GM12878 (cell line): Measurements from ENCODE around the gene CYP3A4. TPM values are rescaled to one million over a fixed set of nuclear protein-coding genes. Genes with fewer than 3 reads are reported as not detected.

Experiments
- ATAC-seq: fragments of 200-7000 bp; cut with Tn5 transposase; 3 replicates; pipeline ENCODE4 v1.9.1; 2020; ENCODE audit warnings: mild to moderate bottlenecking, moderate library complexity
- BruUV-seq: library from RNA; stranded (reverse); fragments of 400-500 nt; replicated peaks from 2 replicates; lab custom pipeline; 2021; lab: Mats Ljungman, UMichigan
- CTCF ChIA-PET: fragments of 300-600 bp; sonication (Branson Sonifier 250); formaldehyde crosslinking; extraction: SDS; loops from one replicate; lab custom pipeline; 2021; ENCODE audit warnings: inconsistent platforms; lab: Yijun Ruan, JAX
- POLR2A ChIA-PET: fragments of 350-600 bp; formaldehyde crosslinking; extraction: SDS; loops from one replicate; lab custom pipeline; 2021; ENCODE audit warnings: inconsistent platforms; lab: Charles Lee
- RAD21 ChIA-PET: fragments of 300-600 bp; sonication (Branson Sonifier 250); formaldehyde crosslinking; loops from one replicate; lab custom pipeline; 2023; ENCODE audit warnings: antibody characterized with exemption; ENCODE audit not compliant: unreplicated experiment; lab: Charles Lee
- SMC1A ChIA-PET: fragments of 300-600 bp; sonication (Branson Sonifier 250); formaldehyde crosslinking; loops from one replicate; lab custom pipeline; 2023; ENCODE audit not compliant: unreplicated experiment, uncharacterized antibody; lab: Charles Lee
- DNase-seq: peaks from one replicate; pipeline ENCODE4 v3.0.0-alpha.2; 2011; ENCODE audit warnings: low read depth, low spot score
- FAIRE-seq: peaks from 3 replicates; lab custom pipeline; 2011; peaks lifted over from hg19 to GRCh38; lab: Jason Lieb, UNC
- H2AFZ ChIP-seq: 2 replicates; pipeline ENCODE4 v1.6.0; 2011; ENCODE audit warnings: low read depth, low read length, control low read depth; ENCODE audit not compliant: control insufficient read depth
- H3K27ac ChIP-seq: 2 replicates; pipeline ENCODE4 v1.5.1; 2011; ENCODE audit warnings: control low read depth; ENCODE audit not compliant: control insufficient read depth, insufficient read depth
- H3K27me3 ChIP-seq, 2 experiments: replicated peaks in 1 of 2; 2 replicates each; pipeline versions ENCODE4 v1.6.0 to v1.6.1; 2011; ENCODE audit warnings: low read length in 1 of 2; ENCODE audit not compliant: control insufficient read depth in 2 of 2, insufficient read depth in 2 of 2
- H3K36me3 ChIP-seq, 2 experiments: 2 replicates each; pipeline ENCODE4 v1.5.1; 2011; ENCODE audit warnings: low read length in 1 of 2; ENCODE audit not compliant: control insufficient read depth in 2 of 2, insufficient read depth in 2 of 2
- H3K4me1 ChIP-seq: 2 replicates; pipeline ENCODE4 v1.6.1; 2011; ENCODE audit warnings: mild to moderate bottlenecking, low read length, moderate library complexity, mixed read lengths; ENCODE audit not compliant: control insufficient read depth, insufficient read depth
- H3K4me2 ChIP-seq: 2 replicates; pipeline ENCODE4 v1.6.0; 2011; ENCODE audit warnings: control low read depth; ENCODE audit not compliant: control insufficient read depth, insufficient read depth
- H3K4me3 ChIP-seq: fragments of 200-600 bp; sonication (generic); 2 replicates; pipeline ENCODE4 v1.5.1; 2016
- H3K79me2 ChIP-seq: 2 replicates; pipeline ENCODE4 v1.6.0; 2011; ENCODE audit warnings: low read length; ENCODE audit not compliant: control insufficient read depth, insufficient read depth
- H3K9ac ChIP-seq: 2 replicates; pipeline ENCODE4 v1.8.0; 2011; ENCODE audit warnings: low read length, control low read depth, mixed read lengths; ENCODE audit not compliant: control insufficient read depth, insufficient read depth
- H3K9me3 ChIP-seq: replicated peaks from 3 replicates; pipeline ENCODE4 v1.5.1; 2011; ENCODE audit warnings: mild to moderate bottlenecking, low read length; ENCODE audit not compliant: control insufficient read depth, insufficient read depth
- H4K20me1 ChIP-seq: 2 replicates; pipeline ENCODE4 v1.6.0; 2011; ENCODE audit not compliant: control insufficient read depth, insufficient read depth
- CBFB ChIP-seq: IDR thresholded peaks from 2 replicates; pipeline ENCODE4 v1.6.1; 2016; ENCODE audit warnings: antibody characterized with exemption, low read depth
- E4F1 ChIP-seq: fragments of 450-650 bp; IDR thresholded peaks from 2 replicates; pipeline ENCODE4 v1.6.1; 2018; ENCODE audit warnings: borderline replicate concordance, mild to moderate bottlenecking; ENCODE audit not compliant: partially characterized antibody
- KDM1A ChIP-seq: fragments of 200-600 bp; sonication (generic); IDR thresholded peaks from 2 replicates; pipeline ENCODE4 v1.6.1; 2016; ENCODE audit warnings: borderline replicate concordance
- NRF1 ChIP-seq: conservative IDR thresholded peaks from 2 replicates; pipeline ENCODE4 v1.6.1; 2011; ENCODE audit warnings: mild to moderate bottlenecking, low read depth, low read length, improper control_type of control experiment
- RAD51 ChIP-seq: fragments of 450-650 bp; IDR thresholded peaks from 2 replicates; pipeline ENCODE4 v1.6.1; 2016; ENCODE audit warnings: moderate library complexity, mild to moderate bottlenecking, inconsistent platforms
- SMAD1 ChIP-seq: fragments of 450-650 bp; IDR thresholded peaks from 2 replicates; pipeline ENCODE4 v1.6.1; 2018; ENCODE audit warnings: mild to moderate bottlenecking, low read depth; ENCODE audit not compliant: partially characterized antibody
- SMARCA5 ChIP-seq: fragments of 450-650 bp; IDR thresholded peaks from 2 replicates; pipeline ENCODE4 v1.6.1; 2017; ENCODE audit warnings: mild to moderate bottlenecking
- SREBF1 ChIP-seq: IDR thresholded peaks from 2 replicates; pipeline ENCODE4 v1.6.1; 2012; ENCODE audit warnings: mild to moderate bottlenecking, low read length
- SREBF2 ChIP-seq: IDR thresholded peaks from 2 replicates; pipeline ENCODE4 v1.6.1; 2012; ENCODE audit warnings: mild to moderate bottlenecking, low read length
- STAT1 ChIP-seq: fragments of 450-650 bp; conservative IDR thresholded peaks from 2 replicates; pipeline ENCODE4 v1.6.1; 2014; ENCODE audit warnings: antibody characterized with exemption, mild to moderate bottlenecking
- YBX1 ChIP-seq: fragments of 450-650 bp; IDR thresholded peaks from 2 replicates; pipeline ENCODE4 v1.6.1; 2016; ENCODE audit warnings: antibody characterized with exemption
- WGBS: methylation state at CpG from one replicate; pipeline ENCODE4 v1.1.6; 2016; ENCODE audit warnings: low lambda C conversion rate; ENCODE audit not compliant: insufficient replicate concordance, insufficient coverage; ENCODE audit errors: missing lambda C conversion rate; 5-methylcytosine and 5-hydroxymethylcytosine counted together
- in situ Hi-C: fragments of 300-500 bp; cut with MboI; formaldehyde crosslinking; loops from 9 replicates; pipeline ENCODE4 v1.14.3; 2018; ENCODE audit warnings: mixed read lengths
- intact Hi-C: fragments of 100-400 bp; cut with micrococcal nuclease; formaldehyde crosslinking; loops from one replicate; pipeline ENCODE4 v1.14.2; 2022; ENCODE audit not compliant: unreplicated experiment
- polyA plus RNA-seq, 11 experiments: library from polyadenylated mRNA; depleted of rRNA in 4 of 11; unstranded in 6 of 11; stranded (reverse) in 5 of 11; fragments of >200 nt; fragmentation: Nextera tagmentation in 4 of 11; fragmentation: Illumina TruSeq in 1 of 11; extraction: Ambion mirVana in 4 of 11; extraction: Trizol in 1 of 11; gene quantifications; 1 replicate in 1 of 11; 2 replicates in 10 of 11; pipeline versions ENCODE4 v1.2.1 to v1.2.3, GENCODE V29; 2011 to 2016; ENCODE audit warnings: inconsistent platforms in 2 of 11, missing spikeins in 2 of 11, low read depth in 1 of 11
- total RNA-seq, 4 experiments: library from RNA; depleted of rRNA in 3 of 4; stranded (reverse); fragments of >200 nt in 3 of 4; fragmentation: Illumina TruSeq in 1 of 4; extraction: Trizol in 1 of 4; gene quantifications; 2 replicates each; pipeline versions ENCODE4 v1.2.1 to v1.2.3, GENCODE V29; 2013 to 2021
- TF ChIP-seq, protein P1 (sequence below): IDR thresholded peaks from 2 replicates; pipeline ENCODE4 v1.6.1; 2012; ENCODE audit warnings: improper control_type of control experiment, low read depth, low read length; ENCODE audit not compliant: insufficient replicate concordance

Gene CYP3A4
- total and polyA plus RNA-seq, 10 of the 15 experiments (the other 5 are each of a cell fraction or from before 2014, with no cell fraction given) = 0.02 to 0.21 (median 0.04) TPM; not detected in 7

GRCh38 chr7:99766484-99767099, 17.4 kb downstream of the CYP3A4 start (continued):
- TF ChIP-seq E4F1 = no peak

- BruUV-seq = no TSS peak
- no peak overlapping the region for H3K4me2 ChIP-seq
- H2AFZ ChIP-seq = no peak overlapping the region
- no peak for DNase-seq
- ChIA-PET RAD21 (no interaction called here), POLR2A (no interaction called here), SMC1A (interaction anchor here (0.8 to 1.3 kb wide), 2 partner anchors 56 to 74 kb away, joined by 3 to 4 read pairs; no protein-coding TSS in a partner anchor), CTCF (interaction anchor here (1.4 kb wide), 1 partner anchor 23 kb away, joined by 3 read pairs; no protein-coding TSS in a partner anchor)
- H3K9ac ChIP-seq = no peak overlapping the region
- no peaks in the 10 kb centered on the region for H3K79me2 ChIP-seq
- no peak overlapping the region for H3K27ac ChIP-seq
- no peak overlapping the region for H3K4me3 ChIP-seq
- no peaks in the 10 kb centered on the region for H3K36me3 ChIP-seq
- no peaks in the 10 kb centered on the region for H3K27me3 ChIP-seq
- FAIRE-seq = no peak
- in situ Hi-C loops (no loop called here), intact Hi-C loops (no loop called here)
- ATAC-seq = no peak
- H3K9me3 ChIP-seq = no peaks in the 10 kb centered on the region; the same call in 2 of the 3 replicates
- 71% methylated on average over 3 of the region's 3 CpGs for WGBS
- no peaks in the 10 kb centered on the region for H4K20me1 ChIP-seq
- peaks cover 5% of the 10 kb centered on the region for H3K4me1 ChIP-seq
- TF ChIP-seq STAT1 (no peak), SMARCA5 (no peak), CBFB (no peak), NRF1 (no peak), SMAD1 (no peak), SREBF1 (no peak), SREBF2 (no peak), RAD51 (no peak), KDM1A (no peak), YBX1 (no peak)
- TF ChIP-seq, protein P1, sequence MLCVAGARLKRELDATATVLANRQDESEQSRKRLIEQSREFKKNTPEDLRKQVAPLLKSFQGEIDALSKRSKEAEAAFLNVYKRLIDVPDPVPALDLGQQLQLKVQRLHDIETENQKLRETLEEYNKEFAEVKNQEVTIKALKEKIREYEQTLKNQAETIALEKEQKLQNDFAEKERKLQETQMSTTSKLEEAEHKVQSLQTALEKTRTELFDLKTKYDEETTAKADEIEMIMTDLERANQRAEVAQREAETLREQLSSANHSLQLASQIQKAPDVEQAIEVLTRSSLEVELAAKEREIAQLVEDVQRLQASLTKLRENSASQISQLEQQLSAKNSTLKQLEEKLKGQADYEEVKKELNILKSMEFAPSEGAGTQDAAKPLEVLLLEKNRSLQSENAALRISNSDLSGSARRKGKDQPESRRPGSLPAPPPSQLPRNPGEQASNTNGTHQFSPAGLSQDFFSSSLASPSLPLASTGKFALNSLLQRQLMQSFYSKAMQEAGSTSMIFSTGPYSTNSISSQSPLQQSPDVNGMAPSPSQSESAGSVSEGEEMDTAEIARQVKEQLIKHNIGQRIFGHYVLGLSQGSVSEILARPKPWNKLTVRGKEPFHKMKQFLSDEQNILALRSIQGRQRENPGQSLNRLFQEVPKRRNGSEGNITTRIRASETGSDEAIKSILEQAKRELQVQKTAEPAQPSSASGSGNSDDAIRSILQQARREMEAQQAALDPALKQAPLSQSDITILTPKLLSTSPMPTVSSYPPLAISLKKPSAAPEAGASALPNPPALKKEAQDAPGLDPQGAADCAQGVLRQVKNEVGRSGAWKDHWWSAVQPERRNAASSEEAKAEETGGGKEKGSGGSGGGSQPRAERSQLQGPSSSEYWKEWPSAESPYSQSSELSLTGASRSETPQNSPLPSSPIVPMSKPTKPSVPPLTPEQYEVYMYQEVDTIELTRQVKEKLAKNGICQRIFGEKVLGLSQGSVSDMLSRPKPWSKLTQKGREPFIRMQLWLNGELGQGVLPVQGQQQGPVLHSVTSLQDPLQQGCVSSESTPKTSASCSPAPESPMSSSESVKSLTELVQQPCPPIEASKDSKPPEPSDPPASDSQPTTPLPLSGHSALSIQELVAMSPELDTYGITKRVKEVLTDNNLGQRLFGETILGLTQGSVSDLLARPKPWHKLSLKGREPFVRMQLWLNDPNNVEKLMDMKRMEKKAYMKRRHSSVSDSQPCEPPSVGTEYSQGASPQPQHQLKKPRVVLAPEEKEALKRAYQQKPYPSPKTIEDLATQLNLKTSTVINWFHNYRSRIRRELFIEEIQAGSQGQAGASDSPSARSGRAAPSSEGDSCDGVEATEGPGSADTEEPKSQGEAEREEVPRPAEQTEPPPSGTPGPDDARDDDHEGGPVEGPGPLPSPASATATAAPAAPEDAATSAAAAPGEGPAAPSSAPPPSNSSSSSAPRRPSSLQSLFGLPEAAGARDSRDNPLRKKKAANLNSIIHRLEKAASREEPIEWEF = no peak
Observed at GRCh38 chr7:99764478-99764877, 19.5 kb downstream of the CYP3A4 start.
